ENCODE data around the gene CLDN17. TPM values are rescaled to one million over a fixed set of nuclear protein-coding genes. Genes with fewer than 3 reads are reported as not detected.

The CLDN17 gene
- total and polyA plus RNA-seq, 9 of the 15 experiments (the other 6 are each of a cell fraction or from before 2014, with no cell fraction given): not detected

GRCh38 chr21:30129246-30129645 is 37.4 kb downstream of the CLDN17 start:
- no peak for TF ChIP-seq EP300 (IDR thresholded peaks at IDR 0.05; ENCODE audit: low read length)
- TF ChIP-seq NR1H2 (CRISPR knock-in tag; IDR thresholded peaks at IDR 0.05): no peak
- TF ChIP-seq CHD1 (IDR thresholded peaks at IDR 0.05; ENCODE audit: low read length): no peak
- TF ChIP-seq RNF219 (CRISPR knock-in tag; IDR thresholded peaks at IDR 0.05): no peak
- no peak for TF ChIP-seq TCF7 (IDR thresholded peaks at IDR 0.05; ENCODE audit: borderline replicate concordance)
- no peak for TF ChIP-seq HOXB6 (CRISPR knock-in tag; IDR thresholded peaks at IDR 0.05; ENCODE audit: borderline replicate concordance)
- TF ChIP-seq SP1 (CRISPR knock-in tag; IDR thresholded peaks at IDR 0.05): no peak
- TF ChIP-seq SREBF2 (CRISPR knock-in tag; IDR thresholded peaks at IDR 0.05): no peak
- TF ChIP-seq PHF21A (IDR thresholded peaks at IDR 0.05; ENCODE audit: borderline replicate concordance, low read depth): no peak
- no peak for TF ChIP-seq STAT6 (CRISPR knock-in tag; IDR thresholded peaks at IDR 0.05)
- no peak for TF ChIP-seq ZSCAN29 (IDR thresholded peaks at IDR 0.05)
- TF ChIP-seq IRF9 (tag; IDR thresholded peaks at IDR 0.05): no peak
- no peak for TF ChIP-seq E2F6 (IDR thresholded peaks at IDR 0.05; ENCODE audit: borderline replicate concordance in 1 of 2, extremely low read depth in 1 of 2, insufficient read depth in 1 of 2, insufficient read length in 1 of 2, low read depth in 1 of 2, low read length in 1 of 2, poor library complexity in 1 of 2, severe bottlenecking in 1 of 2)
- TF ChIP-seq HDAC2 (IDR thresholded peaks at IDR 0.05): no peak
- TF ChIP-seq BCOR (IDR thresholded peaks at IDR 0.05): no peak
- no peak for TF ChIP-seq SRSF9 (IDR thresholded peaks at IDR 0.05; ENCODE audit: borderline replicate concordance, low read depth, low read length)
- no peak for TF ChIP-seq ZKSCAN3 (CRISPR knock-in tag; IDR thresholded peaks at IDR 0.05)
- no peak for TF ChIP-seq L3MBTL2 (IDR thresholded peaks at IDR 0.05)
- CTCF ChIA-PET (ENCODE audit: low intra/inter-chr PET ratio): no interaction called here
- H3K36me3 ChIP-seq (ENCODE audit: control insufficient read depth, insufficient read depth, low read length): no peaks in the 10 kb centered on the region
- no peak overlapping the region for H3K9ac ChIP-seq (ENCODE audit: insufficient read depth in 1 of 2, low read depth in 2 of 2, low read length in 2 of 2)
- no peak for FAIRE-seq
- H3K27ac ChIP-seq (ENCODE audit: extremely low read depth, low read depth, low read length): no peak overlapping the region
- no peak overlapping the region for H3K4me2 ChIP-seq (ENCODE audit: insufficient read depth, low read length)
- H3K4me3 ChIP-seq: no peak overlapping the region
- H3K27me3 ChIP-seq (ENCODE audit: control insufficient read depth in 2 of 2, insufficient read depth in 2 of 2, low read length in 2 of 2): peaks cover 0 to 6% of the 10 kb centered on the region in 2 experiments; a peak in 1 of 5 replicates
- WGBS (ENCODE audit: insufficient coverage, low coverage, missing lambda C conversion rate): 0% methylated on average over 18 of the region's 18 CpGs
- H3K9me1 ChIP-seq (ENCODE audit: control insufficient read depth, insufficient read depth, low read length): no peaks in the 10 kb centered on the region
- H3K79me2 ChIP-seq (ENCODE audit: control insufficient read depth, insufficient read depth, low read length): no peaks in the 10 kb centered on the region
- DNase-seq (ENCODE audit: extremely low read depth in 1 of 4, low spot score in 3 of 4): no peak
- BruUV-seq (replicated peaks): no TSS peak
- H3K4me1 ChIP-seq (replicated peaks in 1 of 2; ENCODE audit: control insufficient read depth in 2 of 2, insufficient read depth in 2 of 2, low read length in 2 of 2): no peaks in the 10 kb centered on the region
- H3K9me3 ChIP-seq (replicated peaks; ENCODE audit: control insufficient read depth, insufficient read depth, low read depth, low read length): no peaks in the 10 kb centered on the region
- no peaks in the 10 kb centered on the region for H4K20me1 ChIP-seq (replicated peaks; ENCODE audit: control insufficient read depth, insufficient read depth, low read length)
- in situ Hi-C loops (cut with MboI): no loop called here
- POLR2A ChIA-PET: no interaction called here
- H2AFZ ChIP-seq (ENCODE audit: low read depth, low read length): no peak overlapping the region
- no peak for ATAC-seq
- intact Hi-C loops (cut with micrococcal nuclease): no loop called here
